Measurements from ENCODE around the gene NWD2.

Gene NWD2

DNA sequence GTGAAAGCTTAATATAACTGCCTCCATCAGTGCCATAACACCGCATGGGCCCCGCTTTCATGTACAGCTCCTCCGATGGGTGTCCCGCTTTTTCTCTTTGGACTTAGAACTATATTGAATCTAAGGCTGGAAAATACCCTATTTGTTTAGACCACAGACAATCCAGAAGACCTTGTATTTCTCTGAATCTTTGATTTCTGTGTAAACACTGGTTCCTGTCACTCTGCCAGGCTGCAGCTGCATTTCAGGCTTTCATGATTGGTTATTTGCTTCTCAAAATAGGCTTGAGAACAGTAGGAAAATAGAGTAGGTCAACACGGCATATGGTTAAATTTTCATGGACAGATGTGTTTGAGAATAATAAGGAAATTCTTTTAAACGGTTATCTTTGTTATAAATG lies 80.0 kb downstream of the NWD2 start:
- Mint-ChIP-seq H3K4me1 (ENCODE audit: low read depth) (no peaks in the 10 kb centered on the region), H3K27ac (no peak overlapping the region), H3K4me3 (no peak overlapping the region), H3K9me3 (no peaks in the 10 kb centered on the region), H3K36me3 (ENCODE audit: low read depth) (no peaks in the 10 kb centered on the region), H3K27me3 (ENCODE audit: low read depth) (no peaks in the 10 kb centered on the region)
- DNase-seq (ENCODE audit: low spot score), result no peak

DNA sequence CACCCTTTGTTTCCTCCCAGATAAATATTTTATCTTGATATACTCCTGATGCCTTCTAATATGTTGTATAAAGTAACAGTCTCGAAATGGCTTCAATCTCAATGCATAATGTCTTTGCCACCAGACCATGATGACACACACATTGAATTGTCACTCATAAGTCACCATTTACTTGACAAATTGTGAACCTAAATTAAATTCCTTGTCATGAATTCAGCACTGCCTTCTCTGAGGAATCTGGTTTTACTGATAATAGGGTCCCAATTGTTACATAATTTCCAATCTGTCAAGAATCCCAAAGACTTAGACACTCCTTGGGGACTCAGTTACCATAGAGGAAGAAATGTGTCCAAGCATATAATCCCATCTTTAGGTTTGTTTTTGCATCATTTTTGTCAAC lies 82.3 kb downstream of the NWD2 start:
- Mint-ChIP-seq H3K4me3 (no peak overlapping the region), H3K27ac (no peak overlapping the region), H3K36me3 (ENCODE audit: low read depth) (no peaks in the 10 kb centered on the region), H3K4me1 (ENCODE audit: low read depth) (no peaks in the 10 kb centered on the region), H3K27me3 (ENCODE audit: low read depth) (no peaks in the 10 kb centered on the region), H3K9me3 (no peaks in the 10 kb centered on the region)
- no peak for DNase-seq (ENCODE audit: low spot score)

DNA sequence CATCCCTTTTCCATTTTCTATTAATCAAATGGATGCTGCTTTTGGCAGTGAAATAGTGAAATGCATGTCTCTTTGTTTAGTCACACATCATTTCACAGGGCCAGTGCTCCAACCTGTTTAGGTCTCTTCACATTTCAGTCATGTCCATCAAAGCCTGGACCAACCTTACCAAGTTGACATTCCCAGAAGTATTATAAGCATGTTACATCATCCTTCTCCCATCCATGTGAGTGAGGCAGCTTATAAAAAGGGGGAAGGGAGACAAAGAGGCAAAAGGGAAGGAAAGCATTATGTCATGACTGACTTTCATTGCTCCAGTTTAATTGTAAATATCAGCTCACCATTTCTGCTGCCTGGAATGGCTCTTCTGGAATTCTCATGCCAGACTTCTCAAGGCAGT lies 94.4 kb downstream of the NWD2 start:
- Mint-ChIP-seq H3K4me1 (ENCODE audit: low read depth) (no peaks in the 10 kb centered on the region), H3K9me3 (no peaks in the 10 kb centered on the region), H3K4me3 (no peak overlapping the region), H3K36me3 (ENCODE audit: low read depth) (no peaks in the 10 kb centered on the region), H3K27me3 (ENCODE audit: low read depth) (no peaks in the 10 kb centered on the region), H3K27ac (no peak overlapping the region)
- DNase-seq (ENCODE audit: low spot score), result no peak

GRCh38 chr4:37358748-37359147 lies 114.2 kb downstream of the NWD2 start:
- no peak for DNase-seq (ENCODE audit: low spot score)
- H3K4me1 Mint-ChIP-seq (ENCODE audit: low read depth), result no peaks in the 10 kb centered on the region
- H3K4me3 Mint-ChIP-seq, result no peak overlapping the region
- H3K9me3 Mint-ChIP-seq, result no peaks in the 10 kb centered on the region
- no peak overlapping the region for H3K27ac Mint-ChIP-seq
- no peaks in the 10 kb centered on the region for H3K36me3 Mint-ChIP-seq (ENCODE audit: low read depth)
- H3K27me3 Mint-ChIP-seq (ENCODE audit: low read depth), result no peaks in the 10 kb centered on the region

GRCh38 chr4:37359261-37359660 lies 114.7 kb downstream of the NWD2 start:
- Mint-ChIP-seq H3K36me3 (ENCODE audit: low read depth) (no peaks in the 10 kb centered on the region), H3K27me3 (ENCODE audit: low read depth) (no peaks in the 10 kb centered on the region), H3K4me1 (ENCODE audit: low read depth) (no peaks in the 10 kb centered on the region), H3K27ac (no peak overlapping the region), H3K4me3 (no peak overlapping the region), H3K9me3 (no peaks in the 10 kb centered on the region)
- DNase-seq (ENCODE audit: low spot score), result no peak

DNA sequence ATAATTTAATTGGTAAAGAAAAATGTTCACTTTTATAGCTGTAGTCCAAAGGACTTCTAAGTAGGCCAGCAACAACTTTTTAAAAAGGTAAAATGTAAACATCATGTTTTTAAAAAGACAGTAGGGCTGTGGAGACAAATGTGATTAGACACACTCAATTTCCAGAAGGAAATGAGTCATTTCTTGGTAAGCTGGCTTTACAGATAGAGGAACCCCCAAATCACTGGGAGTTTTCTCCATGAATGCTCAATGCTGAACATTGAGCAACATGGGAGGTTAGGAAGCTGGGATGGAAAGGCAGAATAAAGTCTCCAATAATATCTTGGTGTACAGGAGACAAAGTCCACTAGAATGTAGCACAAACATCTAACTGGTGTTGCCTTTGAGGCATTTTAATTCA lies 121.3 kb downstream of the NWD2 start:
- DNase-seq (ENCODE audit: low spot score), result no peak
- Mint-ChIP-seq H3K4me1 (ENCODE audit: low read depth) (no peaks in the 10 kb centered on the region), H3K27me3 (ENCODE audit: low read depth) (no peaks in the 10 kb centered on the region), H3K27ac (no peak overlapping the region), H3K4me3 (no peak overlapping the region), H3K9me3 (no peaks in the 10 kb centered on the region), H3K36me3 (ENCODE audit: low read depth) (no peaks in the 10 kb centered on the region)

DNA sequence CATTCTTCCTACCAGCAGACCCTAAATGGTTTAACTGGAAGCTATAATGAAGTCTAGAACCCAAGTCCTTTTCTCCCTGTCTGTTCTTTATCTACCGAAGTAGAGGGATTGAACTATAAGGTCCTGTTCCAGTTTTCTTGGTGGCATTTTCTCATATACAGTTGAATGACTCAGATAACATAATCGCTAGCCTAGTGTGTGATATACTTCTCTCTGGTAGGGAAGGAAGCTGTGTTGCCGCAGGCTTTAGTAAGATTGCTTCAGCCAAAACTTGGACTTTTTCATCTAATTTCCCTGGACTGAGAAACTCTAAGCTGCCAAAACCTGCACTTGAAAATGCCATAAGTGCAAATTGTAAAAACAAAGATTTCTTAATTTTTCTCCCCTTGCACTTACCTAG lies 123.4 kb downstream of the NWD2 start:
- Mint-ChIP-seq H3K36me3 (ENCODE audit: low read depth) (no peaks in the 10 kb centered on the region), H3K27ac (no peak overlapping the region), H3K4me3 (no peak overlapping the region), H3K4me1 (ENCODE audit: low read depth) (no peaks in the 10 kb centered on the region), H3K27me3 (ENCODE audit: low read depth) (no peaks in the 10 kb centered on the region), H3K9me3 (no peaks in the 10 kb centered on the region)
- DNase-seq (ENCODE audit: low spot score), result no peak

GRCh38 chr4:37370052-37370451 lies 125.5 kb downstream of the NWD2 start:
- H3K27ac Mint-ChIP-seq, result no peak overlapping the region
- H3K4me3 Mint-ChIP-seq, result no peak overlapping the region
- no peaks in the 10 kb centered on the region for H3K36me3 Mint-ChIP-seq (ENCODE audit: low read depth)
- H3K27me3 Mint-ChIP-seq (ENCODE audit: low read depth), result no peaks in the 10 kb centered on the region
- no peaks in the 10 kb centered on the region for H3K4me1 Mint-ChIP-seq (ENCODE audit: low read depth)
- no peak for DNase-seq (ENCODE audit: low spot score)
- no peaks in the 10 kb centered on the region for H3K9me3 Mint-ChIP-seq

- H3K36me3 Mint-ChIP-seq (ENCODE audit: low read depth), result no peaks in the 10 kb centered on the region
- peaks cover 2% of the 10 kb centered on the region for H3K27me3 Mint-ChIP-seq (ENCODE audit: low read depth)
- H3K4me3 Mint-ChIP-seq, result no peak overlapping the region
- no peaks in the 10 kb centered on the region for H3K4me1 Mint-ChIP-seq (ENCODE audit: low read depth)
- DNase-seq (ENCODE audit: low spot score), result no peak
- H3K9me3 Mint-ChIP-seq, result no peaks in the 10 kb centered on the region
- no peak overlapping the region for H3K27ac Mint-ChIP-seq
Observed at GRCh38 chr4:37381040-37381668, 136.6 kb downstream of the NWD2 start.

- H3K4me3 Mint-ChIP-seq, result no peak overlapping the region
- no peak for DNase-seq (ENCODE audit: low spot score)
Observed at GRCh38 chr4:37383579-37384229, 139.2 kb downstream of the NWD2 start.

DNA sequence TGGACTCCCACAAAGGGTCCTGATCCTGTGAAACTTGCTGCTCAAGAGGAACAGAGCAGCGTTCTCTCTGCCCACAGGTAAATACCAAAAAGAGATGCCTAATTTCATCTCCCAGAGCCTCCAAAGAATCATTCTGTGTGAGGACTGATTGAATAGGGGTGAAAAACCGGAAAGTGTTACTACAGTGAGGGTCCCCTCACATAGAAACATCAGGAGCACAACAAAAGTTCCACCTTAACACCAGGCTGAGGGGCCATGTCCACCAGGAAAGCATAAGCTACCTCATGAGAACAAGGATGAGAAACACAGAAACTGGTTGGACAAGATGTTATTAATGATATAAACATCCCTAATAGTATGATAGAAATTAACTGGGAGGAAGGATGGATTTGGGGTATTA lies 140.9 kb downstream of the NWD2 start:
- Mint-ChIP-seq H3K27ac (no peak overlapping the region), H3K36me3 (ENCODE audit: low read depth) (no peaks in the 10 kb centered on the region), H3K4me1 (ENCODE audit: low read depth) (no peaks in the 10 kb centered on the region), H3K9me3 (no peaks in the 10 kb centered on the region), H3K4me3 (no peak overlapping the region), H3K27me3 (ENCODE audit: low read depth) (no peaks in the 10 kb centered on the region)
- DNase-seq (ENCODE audit: low spot score), result no peak

More at GRCh38 chr4:37383579-37384229, 139.2 kb downstream of the NWD2 start:
- H3K27ac Mint-ChIP-seq, result no peak overlapping the region
- no peaks in the 10 kb centered on the region for H3K4me1 Mint-ChIP-seq (ENCODE audit: low read depth)
- no peaks in the 10 kb centered on the region for H3K9me3 Mint-ChIP-seq
- no peaks in the 10 kb centered on the region for H3K36me3 Mint-ChIP-seq (ENCODE audit: low read depth)
- H3K27me3 Mint-ChIP-seq (ENCODE audit: low read depth), result no peaks in the 10 kb centered on the region

- H3K4me3 Mint-ChIP-seq, result no peak overlapping the region
- no peak for DNase-seq (ENCODE audit: low spot score)
- H3K36me3 Mint-ChIP-seq (ENCODE audit: low read depth), result no peaks in the 10 kb centered on the region
- H3K27me3 Mint-ChIP-seq (ENCODE audit: low read depth), result no peaks in the 10 kb centered on the region
- no peaks in the 10 kb centered on the region for H3K9me3 Mint-ChIP-seq
- H3K27ac Mint-ChIP-seq, result no peak overlapping the region
- H3K4me1 Mint-ChIP-seq (ENCODE audit: low read depth), result no peaks in the 10 kb centered on the region
Observed at GRCh38 chr4:37388681-37389365, 144.3 kb downstream of the NWD2 start.

DNA sequence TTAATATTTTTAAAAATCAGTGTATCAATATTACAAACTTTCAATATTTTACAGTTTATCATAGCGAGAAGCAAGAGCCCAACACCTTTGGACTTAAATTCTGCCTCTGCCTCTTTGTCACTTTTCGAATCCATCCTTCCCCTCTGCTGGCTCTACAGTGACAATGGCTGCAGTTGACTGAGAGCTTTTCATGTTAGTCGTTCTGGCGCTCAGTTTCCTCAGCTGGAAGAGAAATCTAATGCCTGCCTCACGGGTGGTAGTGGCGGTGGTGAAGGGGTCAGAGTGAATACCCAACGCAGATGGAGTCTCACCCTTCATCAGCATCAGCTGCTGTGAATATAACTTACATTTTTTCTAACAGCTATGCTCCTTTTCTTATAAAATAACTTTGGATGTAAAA lies 144.8 kb downstream of the NWD2 start:
- H3K36me3 Mint-ChIP-seq (ENCODE audit: low read depth), result no peaks in the 10 kb centered on the region
- H3K9me3 Mint-ChIP-seq, result no peaks in the 10 kb centered on the region
- no peaks in the 10 kb centered on the region for H3K4me1 Mint-ChIP-seq (ENCODE audit: low read depth)
- no peak overlapping the region for H3K27ac Mint-ChIP-seq
- no peak overlapping the region for H3K4me3 Mint-ChIP-seq
- no peaks in the 10 kb centered on the region for H3K27me3 Mint-ChIP-seq (ENCODE audit: low read depth)
- no peak for DNase-seq (ENCODE audit: low spot score)

- Mint-ChIP-seq H3K36me3 (ENCODE audit: low read depth) (no peaks in the 10 kb centered on the region), H3K4me1 (ENCODE audit: low read depth) (no peaks in the 10 kb centered on the region), H3K4me3 (no peak overlapping the region), H3K9me3 (no peaks in the 10 kb centered on the region), H3K27me3 (ENCODE audit: low read depth) (no peaks in the 10 kb centered on the region), H3K27ac (no peak overlapping the region)
- no peak for DNase-seq (ENCODE audit: low spot score)
Observed at GRCh38 chr4:37389967-37390580, 145.5 kb downstream of the NWD2 start.
